NCI-H774 (cell line): ENCODE results near the gene JAZF1.

Experiments used
- DNase-seq: peaks from one replicate; lab custom pipeline; 2025; lab: John Stamatoyannopoulos, UW

JAZF1 gene

DNA sequence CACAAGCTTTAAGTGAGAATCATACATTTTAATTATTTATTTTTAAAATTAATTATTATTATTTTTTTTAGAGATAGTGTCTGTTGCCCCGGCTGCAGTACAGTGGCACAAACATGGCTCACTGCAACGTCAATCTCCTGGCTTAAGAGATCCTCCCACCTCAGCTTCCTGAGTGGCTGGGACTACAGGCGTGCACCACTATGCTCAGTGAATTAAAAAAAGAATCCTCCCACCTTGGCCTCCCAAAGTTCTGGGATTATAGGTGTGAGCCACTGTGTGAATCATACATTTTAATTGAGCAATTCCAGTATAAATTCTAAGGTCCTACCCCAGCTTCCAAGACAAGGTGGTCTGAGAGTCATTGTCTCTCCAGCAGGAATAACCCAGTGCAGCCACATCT lies 172.4 kb downstream of the JAZF1 start:
- DNase-seq, result no peak

DNA sequence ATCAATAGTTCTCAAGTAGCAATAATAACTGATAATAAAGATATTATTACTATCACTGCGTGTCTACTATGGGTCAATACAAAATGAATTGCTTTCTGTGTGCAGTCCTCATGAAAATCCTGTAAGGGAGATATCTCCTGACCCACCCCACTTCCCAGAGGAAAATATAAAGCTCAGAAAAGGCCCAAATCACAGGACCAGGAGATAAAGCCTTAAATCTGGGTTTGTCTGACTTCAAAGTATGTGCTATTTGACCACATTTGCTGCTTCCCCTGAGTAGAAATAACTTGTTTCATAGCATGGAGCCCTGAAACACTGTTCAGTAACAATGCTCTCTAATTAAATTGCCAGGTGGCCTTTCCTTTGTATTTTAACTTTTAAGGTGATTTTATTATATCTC lies 174.1 kb downstream of the JAZF1 start:
- DNase-seq, result no peak

DNA sequence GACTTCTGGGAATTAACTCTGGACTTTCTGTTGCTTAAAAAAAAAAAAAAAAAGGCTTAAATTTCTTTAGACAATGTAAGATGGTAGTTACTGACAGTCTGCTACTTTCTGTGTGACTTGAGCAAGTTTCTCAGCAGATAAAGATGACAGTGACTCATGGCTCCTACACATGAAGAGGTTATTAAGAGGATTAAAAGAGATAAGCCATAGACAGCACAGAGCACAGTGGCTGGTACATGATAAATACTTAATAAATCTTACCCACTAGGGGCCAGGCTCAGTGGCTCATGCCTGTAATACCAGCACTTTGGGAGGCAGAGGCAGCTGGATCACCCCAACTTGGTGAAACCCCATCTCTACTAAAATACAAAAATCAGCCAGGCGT lies 174.8 kb downstream of the JAZF1 start:
- DNase-seq, result no peak

DNA sequence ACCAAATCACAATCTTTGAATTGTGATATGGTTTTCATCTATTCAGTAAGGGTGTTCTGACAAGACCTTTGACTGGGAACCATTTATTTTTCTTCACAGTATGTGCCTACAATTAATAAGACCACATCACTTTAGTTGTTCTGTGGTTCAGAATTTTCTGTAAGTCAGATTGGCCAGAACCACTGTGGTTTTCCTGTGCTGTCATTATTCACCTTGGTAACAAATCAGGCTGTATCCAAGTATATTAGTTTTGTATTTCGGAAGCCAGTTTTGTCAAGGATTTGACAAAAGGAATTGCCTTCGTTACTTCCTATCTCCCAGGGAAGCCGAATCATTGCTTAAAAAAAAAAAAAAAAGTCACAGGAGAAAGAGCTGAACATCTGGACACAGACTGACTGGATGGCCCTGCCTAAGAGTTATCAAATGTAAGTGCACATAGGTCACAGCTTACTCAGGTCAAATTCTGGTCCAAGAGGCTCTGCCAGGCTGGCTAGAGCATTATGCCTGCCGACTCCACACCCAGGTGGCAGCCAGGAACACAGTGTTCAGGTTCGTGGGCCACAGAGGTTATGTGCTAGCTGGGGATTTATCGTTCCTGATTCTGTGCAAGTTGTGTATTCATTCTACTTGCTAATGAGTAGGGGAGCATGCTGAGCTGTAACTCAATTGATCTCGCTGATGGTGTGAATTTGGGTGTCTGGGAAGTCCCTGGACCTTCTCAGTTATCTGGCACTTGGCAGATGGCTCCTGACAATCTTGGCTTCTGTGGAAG lies 175.3 kb downstream of the JAZF1 start:
- no peak for DNase-seq

DNA sequence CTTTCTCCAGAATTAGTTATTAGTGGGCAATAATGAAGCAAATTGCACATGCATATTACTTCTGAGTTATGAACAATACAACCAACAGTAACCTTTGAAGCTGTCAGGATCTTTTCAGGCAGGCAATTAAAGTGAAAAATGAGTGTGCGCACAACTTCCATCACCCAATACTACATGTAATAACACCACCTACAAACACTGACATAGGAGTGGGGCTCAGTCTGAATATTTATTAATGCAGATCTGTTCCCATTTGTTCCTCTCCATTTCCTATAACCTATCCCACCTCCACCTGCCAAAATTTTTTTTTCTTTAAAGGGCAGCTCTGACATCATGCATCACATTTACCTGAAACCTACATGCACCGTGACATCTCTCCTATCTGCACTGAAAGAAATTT lies 177.2 kb downstream of the JAZF1 start:
- DNase-seq, result no peak

DNA sequence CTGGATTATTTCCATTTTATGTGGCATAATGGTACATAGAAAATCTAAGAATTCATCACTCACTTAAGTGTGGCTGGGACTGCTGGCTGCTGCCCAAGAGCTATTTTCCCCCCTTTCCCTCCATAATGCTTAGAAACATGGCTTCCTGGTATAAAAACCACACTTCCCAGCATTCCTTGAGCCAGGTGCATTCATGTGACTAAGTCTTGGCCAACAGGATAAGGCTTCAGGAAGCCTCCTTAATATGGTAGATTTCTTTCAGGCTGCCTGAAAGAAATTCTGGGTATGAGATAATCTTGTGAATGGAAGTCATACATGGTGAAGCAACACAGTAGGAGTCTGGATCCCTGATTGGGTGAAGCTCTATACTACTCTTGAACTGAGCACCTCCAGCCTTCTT lies 178.0 kb downstream of the JAZF1 start:
- no peak for DNase-seq

DNA sequence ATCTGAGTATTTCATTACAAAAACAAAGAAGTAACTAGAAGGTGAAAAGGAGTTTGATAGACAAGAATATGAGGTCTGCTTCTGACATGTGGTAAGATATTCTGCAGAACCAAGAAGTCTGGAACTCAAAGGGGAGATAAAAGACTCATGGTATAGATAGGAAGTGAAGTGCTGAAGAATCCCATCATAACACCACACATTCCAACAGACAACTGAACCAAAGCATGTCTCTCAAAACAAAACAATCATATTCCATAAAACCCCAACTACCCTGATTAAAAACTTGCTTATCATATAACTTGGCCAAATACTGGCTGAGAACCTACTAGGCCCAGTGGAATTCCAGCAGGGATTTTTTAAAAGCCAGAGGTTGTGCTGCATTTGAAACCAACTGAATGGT lies 178.7 kb downstream of the JAZF1 start:
- DNase-seq, result no peak

DNA sequence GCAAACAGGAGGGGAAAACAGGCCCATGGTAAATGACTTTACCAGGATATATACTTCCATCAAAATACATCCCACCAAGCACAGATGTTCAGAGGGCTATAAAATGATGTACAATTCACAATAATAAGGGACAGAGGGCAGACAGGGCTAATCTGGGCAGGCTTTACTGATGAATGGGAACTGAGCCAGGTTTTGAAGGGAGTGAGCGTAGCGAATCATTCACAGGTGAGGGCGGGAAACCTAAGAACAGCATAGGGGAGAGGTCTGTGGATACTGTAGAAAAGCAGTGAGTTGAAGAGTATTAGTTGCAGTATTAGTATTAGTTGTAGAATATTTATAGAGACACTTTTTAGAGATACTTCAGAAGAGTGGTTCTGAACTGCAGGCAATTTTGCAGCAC lies 180.8 kb downstream of the JAZF1 start:
- no peak for DNase-seq

DNA sequence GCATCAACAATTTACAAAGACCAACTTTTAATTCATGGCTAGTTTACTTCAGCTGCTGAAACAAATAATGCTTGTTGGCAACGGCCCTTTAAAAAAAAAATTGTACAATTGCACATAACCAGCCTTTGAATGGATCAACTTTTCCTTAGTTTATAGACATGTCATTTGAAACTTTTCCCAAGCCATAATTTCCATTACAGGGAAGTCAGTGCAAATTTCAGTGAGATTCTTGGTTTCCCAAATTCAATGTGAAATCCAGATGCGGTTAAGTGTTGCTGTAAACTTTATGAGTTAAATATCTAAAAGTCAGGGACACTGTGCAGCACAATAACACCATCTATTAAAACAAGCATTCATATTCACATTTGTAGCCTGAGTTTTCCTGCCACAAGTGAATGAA lies 182.2 kb downstream of the JAZF1 start:
- no peak for DNase-seq

DNA sequence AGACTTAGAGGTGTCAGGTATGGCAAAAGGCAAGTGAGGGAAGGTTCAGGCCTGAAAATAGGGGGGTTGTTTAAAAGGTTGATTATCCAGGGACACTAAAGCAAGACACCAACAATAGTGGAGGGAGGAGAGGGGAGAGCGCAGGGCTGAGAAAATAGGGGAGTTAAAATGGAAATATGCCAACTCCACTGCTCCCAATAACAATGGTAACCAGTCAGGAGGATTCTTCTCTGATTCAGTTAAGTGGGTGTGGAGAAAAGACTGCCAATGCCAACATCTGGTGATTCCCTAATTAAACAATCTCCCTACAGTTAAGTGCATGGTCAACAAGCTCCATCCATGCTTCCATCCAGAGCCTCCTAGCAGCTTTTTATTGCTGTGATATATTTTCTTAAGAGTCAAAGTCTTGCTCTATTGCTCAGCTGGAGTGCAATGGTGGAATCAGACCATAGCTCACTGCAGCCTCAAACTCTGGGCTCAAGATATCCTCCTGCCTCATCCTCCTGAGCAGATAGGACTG lies 183.3 kb downstream of the JAZF1 start:
- DNase-seq, result peak; percentile 42

DNA sequence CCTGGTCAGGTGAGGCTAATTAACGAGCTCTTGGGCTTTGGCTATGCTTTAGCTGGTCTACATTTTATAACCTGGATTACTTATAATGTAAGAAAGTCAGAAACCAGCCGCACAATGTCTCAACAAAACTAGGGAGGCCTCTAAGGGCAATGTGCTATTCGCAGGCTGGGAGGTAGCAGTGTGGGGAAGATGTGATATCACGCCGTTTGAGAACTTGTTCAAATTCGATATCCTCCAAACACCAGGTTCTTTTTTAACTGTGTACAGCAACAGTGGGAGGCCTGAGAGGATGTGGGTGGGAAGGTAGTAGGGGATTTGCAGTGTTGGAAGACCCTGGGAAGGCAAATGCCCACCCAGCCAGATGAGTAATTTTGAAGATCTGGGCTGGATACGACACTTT lies 184.5 kb downstream of the JAZF1 start:
- DNase-seq, result no peak

DNA sequence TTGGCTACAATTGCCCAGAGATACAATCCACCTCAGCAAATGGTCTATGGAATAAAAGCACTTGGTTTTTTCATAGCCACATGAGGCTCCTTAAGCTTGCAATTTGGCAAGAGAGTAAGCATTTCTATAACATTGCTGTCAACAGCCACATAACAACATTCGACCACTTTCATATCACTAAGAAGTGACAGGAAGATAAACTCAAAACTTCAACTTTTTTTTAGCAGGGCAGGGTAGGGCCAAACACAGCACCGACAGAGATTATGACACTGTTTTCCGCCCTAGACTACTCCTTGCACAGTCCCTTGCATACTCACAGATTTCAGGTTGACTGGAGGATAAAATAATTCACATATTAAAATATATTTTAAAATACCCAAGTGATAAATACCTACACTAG lies 185.4 kb downstream of the JAZF1 start:
- no peak for DNase-seq

DNA sequence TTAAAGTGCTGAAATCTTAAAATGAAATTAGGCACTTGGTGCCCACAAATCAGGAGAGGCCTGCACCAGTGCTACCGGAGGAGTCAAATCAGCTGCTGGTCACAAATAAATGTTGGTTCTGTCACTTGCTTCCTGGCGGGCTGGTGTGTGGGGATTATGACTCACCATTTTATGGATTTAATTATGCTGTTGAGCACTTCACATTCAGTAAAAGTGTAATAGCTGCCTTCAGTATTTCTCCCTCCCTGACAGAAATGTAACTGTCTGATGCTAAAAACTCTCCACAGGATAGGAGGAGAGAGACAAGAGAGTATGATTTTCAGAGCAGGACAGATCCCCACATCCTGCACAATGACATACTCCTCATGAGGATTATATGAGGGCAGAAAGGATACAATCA lies 186.0 kb downstream of the JAZF1 start:
- peak; percentile 56 for DNase-seq

DNA sequence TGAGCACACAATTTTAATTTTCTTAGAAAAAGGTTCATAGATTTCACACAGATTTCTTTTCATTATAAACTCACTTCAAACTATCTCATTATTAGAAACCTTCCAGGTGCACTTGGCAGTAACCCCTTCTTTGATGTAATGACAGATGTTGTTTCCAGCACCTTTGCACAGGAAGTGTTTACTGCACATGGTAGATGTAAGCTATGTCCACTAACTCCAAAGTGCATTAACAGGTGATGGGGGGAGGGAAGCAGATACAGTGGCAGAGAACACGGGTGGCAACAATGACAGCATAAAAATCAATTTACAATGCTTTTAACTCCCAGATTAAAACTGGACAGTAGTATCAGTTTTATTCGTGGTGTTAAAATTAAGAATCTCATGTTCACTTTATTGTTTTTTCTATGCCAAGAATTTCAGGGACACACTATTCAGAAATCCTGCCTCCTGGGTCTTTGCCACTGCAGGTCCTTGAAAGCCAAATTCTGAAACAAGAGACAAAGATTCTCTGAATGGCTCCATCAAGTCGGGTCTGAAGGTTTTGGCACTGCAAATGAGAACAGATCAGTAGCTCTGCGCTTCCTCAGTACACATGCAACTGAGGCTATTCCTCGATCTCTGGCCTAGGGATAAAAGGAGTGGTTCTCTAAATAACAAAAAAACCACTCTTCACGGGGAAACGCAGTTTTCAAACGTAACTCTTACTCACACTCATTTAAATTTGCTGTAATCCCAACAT lies 187.7 kb downstream of the JAZF1 start:
- DNase-seq, result peak; percentile 24

DNA sequence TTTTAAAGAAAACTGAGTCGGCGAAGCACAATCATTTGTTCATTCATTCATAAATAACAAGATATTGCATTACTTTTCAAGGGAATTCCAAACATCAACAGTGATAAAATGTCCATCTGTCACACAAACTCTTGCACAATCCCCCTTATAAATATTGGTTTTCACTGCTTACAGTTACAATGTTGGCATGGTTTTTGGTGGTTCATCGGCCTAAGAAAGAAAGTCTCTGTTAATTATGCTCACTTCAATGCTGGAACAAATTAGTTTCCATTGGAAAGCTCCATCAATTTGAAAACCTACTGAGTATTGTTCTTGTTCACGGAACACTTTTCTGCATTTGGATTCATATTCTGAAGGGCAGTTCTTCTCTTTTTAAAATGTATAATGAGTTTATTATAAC lies 188.5 kb downstream of the JAZF1 start:
- no peak for DNase-seq

DNA sequence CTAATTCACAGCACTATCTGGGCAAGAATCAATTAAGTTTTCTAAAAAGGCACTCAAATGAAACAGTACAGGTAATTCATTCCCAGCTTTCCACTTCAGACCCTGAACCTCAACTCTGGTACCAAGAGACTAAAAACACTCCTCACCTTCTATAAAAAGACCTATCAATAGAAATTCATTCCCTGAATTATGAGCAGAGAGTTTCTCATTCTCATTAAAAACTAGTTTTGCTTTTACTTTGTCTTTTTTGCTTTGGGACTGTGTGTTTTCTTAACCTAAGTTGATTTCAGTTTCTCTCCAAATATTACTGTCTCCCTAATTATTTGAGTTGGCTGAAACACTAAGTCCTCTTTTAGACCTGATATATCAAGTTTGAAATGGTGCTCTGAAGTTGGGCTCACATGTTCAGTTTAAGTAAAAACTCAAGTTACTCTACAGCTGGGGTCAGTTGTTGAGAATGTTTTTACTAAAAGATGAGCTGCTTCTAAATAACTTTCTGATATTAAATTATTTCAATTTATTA lies 189.5 kb downstream of the JAZF1 start:
- DNase-seq, result no peak

DNA sequence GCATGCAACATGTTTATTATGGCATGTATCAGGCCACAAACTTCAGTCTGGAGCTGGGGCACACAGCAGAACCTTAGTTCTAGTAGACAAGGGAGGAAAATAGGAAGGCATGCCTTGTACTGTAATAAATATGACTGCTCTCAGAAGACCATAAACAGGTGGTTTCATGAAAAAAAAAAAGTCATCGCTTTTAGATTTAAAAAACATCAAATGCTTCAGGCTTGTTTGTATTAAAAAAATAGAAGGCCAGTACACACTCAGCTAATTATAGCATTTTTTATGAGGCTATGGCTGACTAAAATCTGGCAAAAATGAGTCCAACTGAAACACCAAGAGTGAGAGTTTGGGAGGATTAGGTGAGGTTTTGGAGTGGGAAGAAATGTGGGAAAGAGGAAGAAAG lies 204.1 kb downstream of the JAZF1 start:
- no peak for DNase-seq

DNA sequence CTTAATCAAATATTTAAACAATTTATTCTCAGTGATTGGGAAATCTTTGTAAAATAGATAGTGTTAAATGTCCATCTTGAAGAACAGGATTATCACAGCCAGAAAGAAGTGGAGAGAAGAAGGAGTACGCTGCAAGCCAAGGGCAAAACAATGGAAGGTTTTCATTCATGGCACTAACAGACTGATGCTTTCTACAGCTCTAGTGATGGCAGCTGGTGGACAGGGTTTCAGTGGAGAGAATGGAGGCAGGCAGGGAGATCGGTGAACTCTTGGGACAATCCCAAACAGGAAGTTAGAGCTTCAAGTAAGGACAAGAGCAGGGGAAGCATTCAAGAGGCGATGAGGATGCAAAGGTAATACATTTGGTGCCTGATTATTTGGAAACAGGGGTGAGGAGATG lies 207.0 kb downstream of the JAZF1 start:
- DNase-seq, result no peak

DNA sequence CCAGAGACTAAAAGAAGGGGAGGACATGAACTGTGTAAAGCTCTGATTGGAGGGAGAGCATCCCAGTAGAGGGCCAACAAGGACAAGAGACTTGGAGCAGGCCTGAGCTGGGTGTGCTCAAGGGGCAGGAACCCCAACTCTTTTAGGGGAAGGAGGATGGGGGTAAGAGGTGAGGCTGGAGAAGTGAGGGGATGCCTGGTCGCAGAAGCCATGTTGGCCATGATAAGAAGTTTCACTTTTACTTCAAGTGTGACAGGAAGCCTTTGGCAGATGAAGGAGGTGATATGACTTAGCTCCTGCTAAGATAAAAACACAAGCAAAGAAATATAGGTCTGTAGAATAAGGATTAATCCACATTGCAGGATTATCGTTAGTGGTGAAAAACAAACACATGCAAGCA lies 208.3 kb downstream of the JAZF1 start:
- DNase-seq, result no peak

DNA sequence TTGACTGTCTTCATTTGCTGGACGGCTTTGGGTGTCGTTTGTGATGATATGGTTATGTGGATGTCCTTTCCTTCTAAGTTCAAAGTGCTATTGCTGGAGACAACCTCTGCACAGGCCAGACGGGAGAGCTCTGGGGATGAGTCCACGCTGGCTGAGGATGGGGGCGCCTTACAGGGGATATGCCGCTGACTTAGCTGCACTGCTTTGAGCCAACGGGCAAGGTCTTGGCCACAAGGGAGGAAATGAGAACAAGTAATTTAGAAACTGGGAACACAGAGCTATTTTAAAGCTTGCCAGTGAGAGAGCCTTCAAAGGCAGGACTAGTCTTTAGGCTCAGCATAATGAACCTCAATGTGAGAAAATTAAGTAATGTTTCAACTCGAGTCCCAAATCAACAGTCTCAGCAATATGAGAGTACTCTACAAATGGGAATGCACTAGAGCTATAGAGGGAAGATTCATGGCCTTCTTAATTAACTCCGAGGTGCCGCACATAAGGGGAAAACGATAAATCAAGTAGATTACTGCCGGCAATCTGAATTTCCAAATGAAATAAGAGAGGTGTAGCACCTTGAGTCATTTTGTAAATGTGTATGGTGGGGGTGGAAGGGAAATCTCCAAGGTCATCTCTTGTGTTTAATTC lies 209.3 kb downstream of the JAZF1 start:
- no peak for DNase-seq

DNA sequence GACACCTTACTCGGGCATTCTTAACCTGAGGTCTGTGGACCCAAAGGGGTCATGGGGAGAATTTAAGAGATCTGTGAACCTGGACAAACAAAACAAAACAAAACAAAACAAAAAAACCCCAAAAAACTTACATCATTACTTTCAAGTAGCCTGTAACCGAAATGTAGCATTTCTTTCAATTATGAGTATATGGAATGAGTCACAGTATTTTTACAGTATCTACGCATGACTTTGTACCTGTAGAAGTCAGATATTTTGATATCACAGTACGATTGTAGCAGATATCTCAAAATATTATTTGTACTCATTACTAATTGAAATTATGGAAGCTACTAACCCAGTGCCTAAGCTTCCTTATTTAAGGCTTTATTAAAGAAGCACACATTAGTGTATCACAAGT lies 210.2 kb downstream of the JAZF1 start:
- no peak for DNase-seq

DNA sequence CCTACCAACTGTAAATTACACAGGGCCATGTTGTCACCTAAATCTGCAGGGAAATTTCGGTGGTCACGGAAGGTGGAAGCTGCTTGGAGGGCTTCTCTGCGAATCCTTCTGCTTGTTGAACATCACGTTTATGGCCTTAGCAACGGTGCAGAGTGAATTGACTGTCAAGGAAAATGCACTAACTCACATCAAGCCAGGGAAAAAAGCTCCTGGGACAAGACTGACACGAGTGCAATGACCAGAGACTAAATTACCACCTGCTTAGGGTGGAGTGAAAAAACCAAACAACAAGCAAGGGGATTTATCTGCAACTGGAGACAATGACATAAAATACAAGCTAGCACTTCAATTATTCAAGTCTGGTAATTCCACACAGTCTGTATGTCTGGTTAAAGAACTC lies 211.2 kb downstream of the JAZF1 start:
- no peak for DNase-seq

DNA sequence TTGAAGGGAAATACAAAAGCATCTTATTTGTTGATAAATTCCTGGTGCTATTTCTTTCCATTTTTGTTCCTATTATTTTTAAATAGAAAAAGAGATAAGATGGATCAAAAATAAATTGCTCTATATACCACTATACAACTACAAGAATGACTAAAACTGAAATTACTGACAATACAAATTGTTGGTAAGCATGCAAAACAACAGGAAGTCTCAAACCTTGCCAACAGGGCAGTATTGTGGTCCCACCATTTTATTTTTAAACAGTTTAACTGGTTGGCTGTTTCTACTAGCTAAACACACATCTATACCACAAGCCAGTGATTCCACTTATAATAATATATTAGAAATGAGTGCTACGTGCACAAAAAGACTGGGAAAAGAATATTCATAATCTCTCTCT lies 213.0 kb downstream of the JAZF1 start:
- DNase-seq, result no peak
